ENCODE results near the gene GALNT10.

The GALNT10 gene

GRCh38 chr5:154308443-154309370 lies 118.2 kb downstream of the GALNT10 start:
- TF ChIP-seq CTCF (IDR thresholded peaks at IDR 0.05): no peak
- no peak for TF ChIP-seq ZFX (IDR thresholded peaks at IDR 0.05; ENCODE audit: borderline replicate concordance)
- H3K27ac ChIP-seq: no peak overlapping the region

DNA sequence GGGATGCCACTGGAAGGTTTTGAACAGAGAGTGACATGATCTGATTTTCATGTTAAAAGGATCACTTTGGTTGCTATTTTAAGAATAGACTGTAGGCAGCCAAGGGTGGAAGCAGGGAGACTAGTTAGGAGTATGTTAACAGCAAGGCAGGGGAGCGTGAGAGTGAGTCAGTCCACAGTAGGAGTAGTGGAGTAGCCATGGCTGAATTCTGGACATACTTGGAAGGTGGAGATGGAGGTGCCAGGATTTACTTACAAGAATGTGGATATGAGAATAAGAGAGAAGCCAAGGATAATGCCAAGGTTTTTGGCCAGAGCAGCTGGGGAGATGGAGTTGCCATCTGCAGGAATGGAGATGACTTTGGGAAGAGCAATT lies 118.8 kb downstream of the GALNT10 start:
- no peak overlapping the region for H3K27ac ChIP-seq
- TF ChIP-seq CTCF (IDR thresholded peaks at IDR 0.05): no peak
- TF ChIP-seq ZFX (IDR thresholded peaks at IDR 0.05; ENCODE audit: borderline replicate concordance): no peak

DNA sequence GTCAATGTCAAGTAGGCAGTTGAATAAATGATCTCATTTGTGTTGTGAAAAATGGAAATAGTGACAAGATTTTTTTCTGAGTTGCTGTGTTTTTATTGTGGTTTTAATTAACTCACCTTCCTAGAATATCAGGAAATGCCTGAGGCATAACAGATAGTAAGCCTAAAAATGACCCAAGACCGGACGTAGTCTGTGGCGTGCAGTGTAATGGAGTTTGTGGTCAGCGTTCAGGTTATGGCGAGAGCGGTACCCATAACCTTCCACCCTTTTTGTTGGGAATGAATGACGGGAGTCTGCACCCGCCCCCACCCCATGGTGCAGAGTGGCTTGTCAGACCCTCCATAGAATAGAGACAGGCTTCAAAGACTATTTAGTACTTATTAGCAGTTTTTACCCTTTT lies 119.3 kb downstream of the GALNT10 start:
- H3K27ac ChIP-seq: no peak overlapping the region
- TF ChIP-seq ZFX (IDR thresholded peaks at IDR 0.05; ENCODE audit: borderline replicate concordance) (no peak), CTCF (IDR thresholded peaks at IDR 0.05) (no peak)

- TF ChIP-seq ZFX (IDR thresholded peaks at IDR 0.05; ENCODE audit: borderline replicate concordance) (no peak), CTCF (IDR thresholded peaks at IDR 0.05) (no peak)
- no peak overlapping the region for H3K27ac ChIP-seq
Measured at GRCh38 chr5:154311362-154311761, 120.8 kb downstream of the GALNT10 start.

- TF ChIP-seq ZFX (IDR thresholded peaks at IDR 0.05; ENCODE audit: borderline replicate concordance) (no peak), CTCF (IDR thresholded peaks at IDR 0.05) (no peak)
- H3K27ac ChIP-seq: no peak overlapping the region
Measured at GRCh38 chr5:154312000-154312399, 121.5 kb downstream of the GALNT10 start.

- no peak overlapping the region for H3K27ac ChIP-seq
- TF ChIP-seq CTCF (IDR thresholded peaks at IDR 0.05) (no peak), ZFX (IDR thresholded peaks at IDR 0.05; ENCODE audit: borderline replicate concordance) (no peak)
Measured at GRCh38 chr5:154312576-154312975, 122.0 kb downstream of the GALNT10 start.

DNA sequence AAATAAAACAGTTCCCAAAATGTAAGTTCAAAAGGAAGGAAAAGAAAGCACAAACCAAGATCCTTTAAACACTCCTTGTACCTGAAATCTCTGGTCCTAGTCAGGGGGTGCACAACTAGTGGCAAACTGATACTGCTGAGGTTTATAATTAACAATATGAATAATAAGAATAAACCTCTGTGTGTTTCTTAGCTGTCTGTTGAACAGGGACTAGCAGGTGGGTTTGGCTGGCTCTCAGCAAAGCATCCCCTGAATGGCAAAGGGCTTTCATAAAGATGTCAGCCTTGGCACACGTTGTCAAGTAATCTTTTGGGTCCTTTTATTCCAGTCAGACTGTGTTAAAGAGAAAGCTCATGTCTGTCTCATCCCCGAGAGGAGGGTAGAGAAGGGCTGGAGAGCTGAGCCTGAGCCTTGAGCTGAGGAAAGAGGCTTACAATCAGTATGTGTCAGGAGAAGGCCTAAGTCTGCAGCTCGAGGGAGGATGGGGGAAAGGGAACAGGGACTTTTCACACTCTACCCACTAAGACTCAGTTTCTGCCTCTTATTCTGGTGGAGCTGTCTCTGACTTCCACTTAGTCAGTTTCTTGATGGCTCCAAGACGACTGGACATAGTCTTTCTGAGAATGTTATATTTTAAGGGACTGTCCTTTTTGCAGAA lies 123.0 kb downstream of the GALNT10 start:
- TF ChIP-seq ZFX (IDR thresholded peaks at IDR 0.05; ENCODE audit: borderline replicate concordance) (no peak), CTCF (IDR thresholded peaks at IDR 0.05) (no peak)
- H3K27ac ChIP-seq: no peak overlapping the region
